Activated CD4-positive, alpha-beta T cell treated with anti-CD3 and anti-CD28 coated beads for 36 hours (primary cell): ENCODE data around the gene HIC2. TPM values are rescaled to one million over a fixed set of nuclear protein-coding genes. Genes with fewer than 3 reads are reported as not detected.
A peak's percentile ranks its signal among the peaks of the same experiment; 100 is the strongest.
"Not testable (repeated sequence)": the region's sequence is repeated elsewhere in the genome, so short reads cannot be mapped to it uniquely, and the experiment has no call there.

Source experiments
- ATAC-seq: fragments of 200-7000 bp; cut with Tn5 transposase; one replicate; pipeline ENCODE4 v1.10.0; 2021; ENCODE audit warnings: mild to moderate bottlenecking, moderate library complexity
- CTCF ChIA-PET: fragments of 350-600 bp; sonication (Branson Sonifier 250); formaldehyde crosslinking; loops from one replicate; lab custom pipeline; 2021; ENCODE audit warnings: antibody characterized with exemption; lab: Charles Lee
- POLR2A ChIA-PET: fragments of 350-600 bp; sonication (Branson Sonifier 250); formaldehyde crosslinking; loops from one replicate; lab custom pipeline; 2021; ENCODE audit warnings: antibody characterized with exemption, inconsistent platforms; lab: Charles Lee
- DNase-seq: peaks from one replicate; pipeline ENCODE4 v3.0.0-alpha.2; 2020
- H3K27ac Mint-ChIP-seq: one replicate; pipeline ENCODE4 v1.8.0; 2021; ENCODE audit warnings: mixed read lengths
- H3K27me3 Mint-ChIP-seq: one replicate; pipeline ENCODE4 v1.8.0; 2021; ENCODE audit warnings: mixed read lengths
- H3K36me3 Mint-ChIP-seq: one replicate; pipeline ENCODE4 v1.8.0; 2021; ENCODE audit warnings: low read depth, mixed read lengths
- H3K4me1 Mint-ChIP-seq: one replicate; pipeline ENCODE4 v1.8.0; 2021; ENCODE audit warnings: mixed read lengths
- H3K4me3 Mint-ChIP-seq: one replicate; pipeline ENCODE4 v1.8.0; 2021; ENCODE audit warnings: mild to moderate bottlenecking, moderate library complexity, mixed read lengths
- H3K9me3 Mint-ChIP-seq: one replicate; pipeline ENCODE4 v1.8.0; 2021; ENCODE audit warnings: low read depth, mixed read lengths
- intact Hi-C, 2 experiments: fragments of 100-400 bp; cut with DNase I in 1 of 2; cut with micrococcal nuclease in 1 of 2; formaldehyde crosslinking; loops; one replicate each; pipeline versions ENCODE4 v1.14.2 to v1.15.1; 2022 to 2024; cut with DNase I, micrococcal nuclease
- total RNA-seq, 2 experiments: library from RNA; stranded (reverse); gene quantifications; one replicate each; pipeline ENCODE4 v1.2.3, GENCODE V29; 2021

The HIC2 gene
- 1 to 10 TPM; 4.1 to 4.2 TPM for total RNA-seq

- H3K4me1 Mint-ChIP-seq, POLR2A ChIA-PET, H3K36me3 Mint-ChIP-seq, intact Hi-C loops, H3K9me3 Mint-ChIP-seq, H3K27ac Mint-ChIP-seq, CTCF ChIA-PET, H3K27me3 Mint-ChIP-seq: not testable (repeated sequence)
- H3K4me3 Mint-ChIP-seq = peak within 1 kb of the TSS; percentile 60
- DNase-seq = peak; percentile 8
- ATAC-seq = peak; percentile 91
These were observed at the start of gene HIC2 for GRCh38 chr22:21417227-21417746. TSS of gene HIC2 (plus strand) at chr22:21417371. CDS start at chr22:21442832, 25,461 bp downstream.

GRCh38 chr22:21368603-21369310, 48.4 kb upstream of the HIC2 start:
- H3K9me3 Mint-ChIP-seq, intact Hi-C loops, H3K4me1 Mint-ChIP-seq, DNase-seq, H3K4me3 Mint-ChIP-seq, H3K27me3 Mint-ChIP-seq, ATAC-seq, POLR2A ChIA-PET, H3K36me3 Mint-ChIP-seq, H3K27ac Mint-ChIP-seq, CTCF ChIA-PET: not testable (repeated sequence)

GRCh38 chr22:21375880-21376279, 41.3 kb upstream of the HIC2 start:
- intact Hi-C loops, POLR2A ChIA-PET, H3K27ac Mint-ChIP-seq, ATAC-seq, H3K27me3 Mint-ChIP-seq, H3K36me3 Mint-ChIP-seq, DNase-seq, H3K4me3 Mint-ChIP-seq, CTCF ChIA-PET, H3K9me3 Mint-ChIP-seq, H3K4me1 Mint-ChIP-seq: not testable (repeated sequence)

GRCh38 chr22:21383701-21384467, 33.3 kb upstream of the HIC2 start, which contains the start of gene RIMBP3B:
TSS of gene RIMBP3B (plus strand) at chr22:21383751. CDS start at chr22:21383859, 108 bp downstream.
- H3K9me3 Mint-ChIP-seq, DNase-seq, H3K36me3 Mint-ChIP-seq, intact Hi-C loops, CTCF ChIA-PET, H3K4me3 Mint-ChIP-seq, H3K27me3 Mint-ChIP-seq, POLR2A ChIA-PET, H3K27ac Mint-ChIP-seq, H3K4me1 Mint-ChIP-seq: not testable (repeated sequence)
- ATAC-seq = peak; percentile 86

- H3K27me3 Mint-ChIP-seq, POLR2A ChIA-PET, CTCF ChIA-PET, DNase-seq, intact Hi-C loops, H3K9me3 Mint-ChIP-seq, H3K36me3 Mint-ChIP-seq, H3K4me1 Mint-ChIP-seq, H3K27ac Mint-ChIP-seq, H3K4me3 Mint-ChIP-seq: not testable (repeated sequence)
- ATAC-seq = peak; percentile 73
These were observed 32.5 kb upstream of the HIC2 start for GRCh38 chr22:21384468-21385357.

GRCh38 chr22:21389480-21389879, 27.7 kb upstream of the HIC2 start:
- H3K4me3 Mint-ChIP-seq, intact Hi-C loops: not testable (repeated sequence)

GRCh38 chr22:21390013-21390412, 27.2 kb upstream of the HIC2 start:
- ATAC-seq, POLR2A ChIA-PET, H3K27me3 Mint-ChIP-seq, DNase-seq, H3K36me3 Mint-ChIP-seq, H3K9me3 Mint-ChIP-seq, H3K4me1 Mint-ChIP-seq, CTCF ChIA-PET, intact Hi-C loops, H3K27ac Mint-ChIP-seq, H3K4me3 Mint-ChIP-seq: not testable (repeated sequence)

More at GRCh38 chr22:21389480-21389879, 27.7 kb upstream of the HIC2 start:
- H3K27ac Mint-ChIP-seq, H3K4me1 Mint-ChIP-seq, POLR2A ChIA-PET, CTCF ChIA-PET, H3K9me3 Mint-ChIP-seq, ATAC-seq, DNase-seq, H3K27me3 Mint-ChIP-seq, H3K36me3 Mint-ChIP-seq: not testable (repeated sequence)

GRCh38 chr22:21394613-21395012, 22.6 kb upstream of the HIC2 start:
- H3K27me3 Mint-ChIP-seq, H3K27ac Mint-ChIP-seq, H3K4me1 Mint-ChIP-seq, POLR2A ChIA-PET, ATAC-seq, H3K4me3 Mint-ChIP-seq, H3K9me3 Mint-ChIP-seq, intact Hi-C loops, DNase-seq, H3K36me3 Mint-ChIP-seq, CTCF ChIA-PET: not testable (repeated sequence)

- H3K4me3 Mint-ChIP-seq, H3K27ac Mint-ChIP-seq, DNase-seq, CTCF ChIA-PET, intact Hi-C loops, POLR2A ChIA-PET, H3K4me1 Mint-ChIP-seq, H3K36me3 Mint-ChIP-seq, H3K9me3 Mint-ChIP-seq, ATAC-seq, H3K27me3 Mint-ChIP-seq: not testable (repeated sequence)
These were observed 15.8 kb upstream of the HIC2 start for GRCh38 chr22:21401197-21401969.

GRCh38 chr22:21402763-21403314, 14.3 kb upstream of the HIC2 start:
- POLR2A ChIA-PET, H3K4me3 Mint-ChIP-seq, H3K9me3 Mint-ChIP-seq, ATAC-seq, H3K27ac Mint-ChIP-seq, CTCF ChIA-PET, DNase-seq, H3K36me3 Mint-ChIP-seq, H3K27me3 Mint-ChIP-seq, H3K4me1 Mint-ChIP-seq, intact Hi-C loops: not testable (repeated sequence)
